Upper lobe of left lung (tissue), 6 donors: ENCODE measurements around the gene MINDY1. TPM values are rescaled to one million over a fixed set of nuclear protein-coding genes. Genes with fewer than 3 reads are reported as not detected.

Experiments
- ATAC-seq, 2 donors: fragments of 200-7000 bp; cut with Tn5 transposase; one replicate each; pipeline ENCODE4 v1.9.1; 2022; ENCODE audit warnings: mild to moderate bottlenecking in 2 of 2, moderate library complexity in 2 of 2; ENCODE audit not compliant: low FRiP score in 2 of 2
- DNase-seq, 2 donors: peaks; one replicate each; pipeline ENCODE4 v3.0.0-alpha.2; 2019 to 2020
- H3K27ac ChIP-seq, 4 donors: fragments of 200-600 bp; sonication (generic); one replicate each; pipeline ENCODE4 v1.5.1; 2016 to 2019
- H3K27me3 ChIP-seq, 4 donors: fragments of 200-600 bp; sonication (generic); one replicate each; pipeline ENCODE4 v1.5.1; 2017 to 2019
- H3K36me3 ChIP-seq, 4 donors: fragments of 200-600 bp; sonication (generic); one replicate each; pipeline ENCODE4 v1.5.1; 2016 to 2019
- H3K4me1 ChIP-seq, 4 donors: fragments of 200-600 bp; sonication (generic); one replicate each; pipeline ENCODE4 v1.5.1; 2018 to 2019
- H3K4me3 ChIP-seq, 4 donors: fragments of 200-600 bp; sonication (generic); one replicate each; pipeline ENCODE4 v1.5.1; 2017 to 2019; ENCODE audit warnings: mild to moderate bottlenecking in 2 of 4, moderate library complexity in 1 of 4
- H3K9me3 ChIP-seq, 4 donors: fragments of 200-600 bp; sonication (generic); one replicate each; pipeline ENCODE4 v1.5.1; 2018 to 2019
- EP300 ChIP-seq, 4 donors: sonication (generic); formaldehyde crosslinking; IDR thresholded peaks; one replicate each; pipeline ENCODE4 v1.5.1; 2017; ENCODE audit warnings: antibody characterized with exemption in 4 of 4, control low read depth in 2 of 4
- POLR2A ChIP-seq, 4 donors: fragments of 450-650 bp; IDR thresholded peaks; one replicate each; pipeline ENCODE4 v1.5.1; 2016 to 2017; ENCODE audit warnings: antibody characterized with exemption in 4 of 4, mild to moderate bottlenecking in 2 of 4
- POLR2AphosphoS5 ChIP-seq, 2 donors: sonication (generic); formaldehyde crosslinking; IDR thresholded peaks; one replicate each; pipeline ENCODE4 v1.5.1; 2017; ENCODE audit warnings: antibody characterized with exemption in 2 of 2
- WGBS, 2 donors: methylation state at CpG; one replicate each; pipeline ENCODE4 v1.1.5; 2017 to 2018; 5-methylcytosine and 5-hydroxymethylcytosine counted together
- total RNA-seq, 6 donors: library from RNA; depleted of rRNA in 4 of 6; stranded (reverse); fragments of >200 nt in 4 of 6; gene quantifications; one replicate each; pipeline versions ENCODE4 v1.1.0 to v1.2.1, GENCODE V29; 2016 to 2021
- TF ChIP-seq, protein P1 (sequence below), 6 experiments: fragments of 450-650 bp in 4 of 6; fragments of 200-600 bp in 2 of 6; sonication (generic) in 2 of 6; IDR thresholded peaks; one replicate each; pipeline ENCODE4 v1.5.1; 2016 to 2019; ENCODE audit warnings: antibody characterized with exemption in 6 of 6
- donor health status: DM: no; HTN: no; CAD: no; lungs with moderate emphysema.
- donor health status: DM: no; HTN: yes; CAD: no; lungs with severe emphysema.

The MINDY1 gene, protein sequence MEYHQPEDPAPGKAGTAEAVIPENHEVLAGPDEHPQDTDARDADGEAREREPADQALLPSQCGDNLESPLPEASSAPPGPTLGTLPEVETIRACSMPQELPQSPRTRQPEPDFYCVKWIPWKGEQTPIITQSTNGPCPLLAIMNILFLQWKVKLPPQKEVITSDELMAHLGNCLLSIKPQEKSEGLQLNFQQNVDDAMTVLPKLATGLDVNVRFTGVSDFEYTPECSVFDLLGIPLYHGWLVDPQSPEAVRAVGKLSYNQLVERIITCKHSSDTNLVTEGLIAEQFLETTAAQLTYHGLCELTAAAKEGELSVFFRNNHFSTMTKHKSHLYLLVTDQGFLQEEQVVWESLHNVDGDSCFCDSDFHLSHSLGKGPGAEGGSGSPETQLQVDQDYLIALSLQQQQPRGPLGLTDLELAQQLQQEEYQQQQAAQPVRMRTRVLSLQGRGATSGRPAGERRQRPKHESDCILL
- total RNA-seq, result 10 to 100 TPM; 14.5 to 34.3 (median 26.9) TPM

DNA sequence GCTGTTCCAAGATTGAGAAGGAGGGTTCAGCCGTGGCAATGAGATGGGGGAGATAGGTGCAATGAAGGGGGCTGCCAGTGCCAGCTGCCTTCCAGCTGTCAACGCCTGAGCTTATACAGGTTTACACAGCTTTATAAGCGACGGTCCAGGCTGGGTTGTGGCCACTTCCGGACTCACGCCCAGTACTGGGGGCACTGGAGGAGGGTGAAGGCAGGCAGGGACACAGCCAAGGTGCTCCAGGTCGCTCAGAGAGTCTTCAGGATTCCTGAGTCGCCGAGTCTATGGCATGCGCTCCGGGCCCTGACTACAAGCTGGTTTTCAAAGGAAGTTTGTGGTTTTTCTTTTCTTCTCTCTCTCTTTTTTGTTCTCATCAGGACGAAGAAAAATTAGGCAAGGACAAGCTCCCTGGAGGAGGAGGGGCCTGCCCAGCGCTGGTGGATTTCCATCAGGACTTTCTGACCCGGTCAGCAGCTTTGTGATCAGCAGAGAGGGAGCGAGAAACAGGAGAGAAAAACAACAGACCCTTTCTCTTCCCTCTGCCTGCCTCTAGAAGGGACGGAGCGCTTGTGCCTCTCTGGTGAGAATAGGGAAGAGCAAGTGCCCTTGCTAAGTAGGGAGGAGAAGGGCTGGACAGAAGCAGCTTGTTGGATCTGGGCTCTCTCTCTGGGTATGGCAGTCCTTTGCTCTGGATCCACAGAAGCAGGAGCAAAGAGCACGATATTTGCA, at the start of gene MINDY1:
MINDY1 (minus strand) TSS at position 576 of the 726 bp plus-strand sequence. CDS start 4,285 bp downstream, outside the sequence.
- WGBS, 2 donors, result 2% methylated on average over 16 to 18 of the region's 18 CpGs

DNA sequence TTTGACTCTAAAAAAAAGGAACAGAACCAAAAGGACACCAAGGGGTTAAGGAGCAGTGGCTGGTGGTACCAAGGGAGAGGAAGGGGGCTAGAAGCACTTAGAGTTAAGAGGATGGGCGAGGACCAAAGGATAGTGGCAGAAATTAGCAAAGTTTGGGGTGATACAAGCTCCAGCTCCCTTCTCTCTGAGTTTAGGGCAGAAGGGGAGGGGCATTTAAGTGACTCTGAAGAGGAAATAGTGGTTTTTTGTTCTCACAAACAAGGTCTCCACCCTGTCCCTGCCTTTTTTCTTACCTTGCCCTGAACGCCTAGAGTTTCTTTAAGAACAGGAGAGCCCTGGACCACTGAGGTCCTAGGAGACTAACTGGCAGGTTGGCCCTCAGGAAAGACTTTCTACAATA, 49.4 kb upstream of the MINDY1 start:
- Histone ChIP-seq H3K27me3 (no peaks in the 10 kb centered on the region), H3K4me3 (peak overlapping the region in 3 of 4 donors; percentile 1 to 88 (median 65)), H3K4me1 (peaks cover 30 to 47% (median 40%) of the 10 kb centered on the region in 4 donors), H3K27ac (peak overlapping the region; percentile 89 to 99 (median 98)), H3K36me3 (peaks cover 39 to 57% (median 42%) of the 10 kb centered on the region in 4 donors), H3K9me3 (no peaks in the 10 kb centered on the region)
- TF ChIP-seq, protein P1, sequence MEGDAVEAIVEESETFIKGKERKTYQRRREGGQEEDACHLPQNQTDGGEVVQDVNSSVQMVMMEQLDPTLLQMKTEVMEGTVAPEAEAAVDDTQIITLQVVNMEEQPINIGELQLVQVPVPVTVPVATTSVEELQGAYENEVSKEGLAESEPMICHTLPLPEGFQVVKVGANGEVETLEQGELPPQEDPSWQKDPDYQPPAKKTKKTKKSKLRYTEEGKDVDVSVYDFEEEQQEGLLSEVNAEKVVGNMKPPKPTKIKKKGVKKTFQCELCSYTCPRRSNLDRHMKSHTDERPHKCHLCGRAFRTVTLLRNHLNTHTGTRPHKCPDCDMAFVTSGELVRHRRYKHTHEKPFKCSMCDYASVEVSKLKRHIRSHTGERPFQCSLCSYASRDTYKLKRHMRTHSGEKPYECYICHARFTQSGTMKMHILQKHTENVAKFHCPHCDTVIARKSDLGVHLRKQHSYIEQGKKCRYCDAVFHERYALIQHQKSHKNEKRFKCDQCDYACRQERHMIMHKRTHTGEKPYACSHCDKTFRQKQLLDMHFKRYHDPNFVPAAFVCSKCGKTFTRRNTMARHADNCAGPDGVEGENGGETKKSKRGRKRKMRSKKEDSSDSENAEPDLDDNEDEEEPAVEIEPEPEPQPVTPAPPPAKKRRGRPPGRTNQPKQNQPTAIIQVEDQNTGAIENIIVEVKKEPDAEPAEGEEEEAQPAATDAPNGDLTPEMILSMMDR (IDR thresholded peaks at IDR 0.05), result no peak
- TF ChIP-seq POLR2A (IDR thresholded peaks at IDR 0.05), result peak in 1 of 4 donors; percentile 36
- no peak for DNase-seq
- no peak for ATAC-seq
- WGBS, 2 donors, result 9 to 37% methylated on average over 2 of the region's 2 CpGs

More for the DNA sequence above, at the start of gene MINDY1:
- no peak for TF ChIP-seq EP300 (IDR thresholded peaks at IDR 0.05)
- peak; percentile 6 to 78 for TF ChIP-seq POLR2AphosphoS5 (IDR thresholded peaks at IDR 0.05)
- peak in 3 of 4 donors; percentile 21 to 67 (median 21) for TF ChIP-seq POLR2A (IDR thresholded peaks at IDR 0.05)
- TF ChIP-seq, protein P1 (IDR thresholded peaks at IDR 0.05), result peak; percentile 23 to 56 (median 42)
- Histone ChIP-seq H3K27ac (peak within 1 kb of the TSS; percentile 79 to 96 (median 93)), H3K4me1 (peaks cover 58 to 80% (median 67%) of the 10 kb centered on the region in 4 donors), H3K27me3 (no peaks in the 10 kb centered on the region), H3K36me3 (peaks cover 0 to 9% (median 2%) of the 10 kb centered on the region in 4 donors), H3K9me3 (no peaks in the 10 kb centered on the region), H3K4me3 (peak within 1 kb of the TSS; percentile 47 to 74 (median 56))
- ATAC-seq (peak; percentile 82 to 86), DNase-seq (peak in 1 of 2 donors; percentile 76)

DNA sequence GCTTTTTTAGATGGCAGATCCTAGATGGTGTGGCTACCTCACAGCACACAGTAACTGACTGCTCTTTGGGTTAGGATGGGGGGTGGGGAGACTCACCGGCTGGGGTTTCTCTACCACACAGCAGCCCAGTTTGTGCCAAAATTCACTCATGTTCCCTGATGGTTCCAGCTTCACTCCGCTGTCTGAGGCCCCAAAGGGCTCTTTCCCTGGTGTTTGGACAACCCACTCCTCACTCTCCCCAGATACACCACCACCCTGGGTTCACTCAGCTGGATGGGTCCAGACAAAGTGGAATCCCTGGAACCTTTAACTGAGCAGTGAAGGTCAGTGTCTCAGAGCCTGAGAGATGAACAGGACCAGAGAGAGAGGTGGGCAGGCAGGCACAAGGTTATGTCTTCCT, 48.9 kb upstream of the MINDY1 start:
- Histone ChIP-seq H3K27me3 (no peaks in the 10 kb centered on the region), H3K36me3 (peaks cover 39 to 59% (median 42%) of the 10 kb centered on the region in 4 donors), H3K27ac (peak overlapping the region; percentile 89 to 99 (median 98)), H3K4me1 (peaks cover 28 to 47% (median 40%) of the 10 kb centered on the region in 4 donors), H3K4me3 (peak overlapping the region in 2 of 4 donors; percentile 65 to 88), H3K9me3 (no peaks in the 10 kb centered on the region)
- TF ChIP-seq, protein P1 (IDR thresholded peaks at IDR 0.05), result no peak
- TF ChIP-seq POLR2A (IDR thresholded peaks at IDR 0.05), result no peak
- no peak for TF ChIP-seq POLR2AphosphoS5 (IDR thresholded peaks at IDR 0.05)
- no peak for TF ChIP-seq EP300 (IDR thresholded peaks at IDR 0.05)
- 43 to 83% methylated on average over 1 to 2 of the region's 2 CpGs for WGBS, 2 donors
- ATAC-seq, result no peak
- DNase-seq, result no peak

DNA sequence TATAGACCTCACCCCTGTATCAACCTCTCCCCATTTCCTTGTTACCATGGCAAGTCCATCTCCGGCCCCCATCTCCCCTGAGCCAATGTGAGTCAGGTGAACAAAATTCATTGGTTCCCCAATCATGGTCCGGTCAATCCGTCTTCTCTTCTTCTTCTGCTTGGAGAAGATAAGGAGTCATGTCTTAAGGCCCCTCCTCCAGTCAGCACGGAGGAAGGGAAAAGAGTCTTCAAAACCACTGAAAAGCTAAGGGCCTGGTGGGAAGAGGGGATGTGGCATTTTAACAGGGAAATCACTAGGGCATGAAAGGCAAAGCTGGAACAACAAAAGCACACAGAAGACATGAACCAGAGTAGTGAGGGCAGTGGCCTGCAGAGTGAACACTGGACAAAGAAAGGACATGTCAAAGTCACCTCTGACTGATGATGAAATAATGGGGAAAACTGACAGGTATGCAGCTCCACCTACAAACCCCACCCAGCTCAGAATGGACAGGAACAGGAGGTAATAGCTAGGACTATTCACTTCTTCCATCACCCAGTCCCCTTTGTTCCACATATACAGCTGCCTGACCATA, 48.4 kb upstream of the MINDY1 start:
- Histone ChIP-seq H3K27ac (peak overlapping the region; percentile 89 to 99 (median 98)), H3K36me3 (peaks cover 39 to 61% (median 42%) of the 10 kb centered on the region in 4 donors), H3K27me3 (no peaks in the 10 kb centered on the region), H3K9me3 (no peaks in the 10 kb centered on the region), H3K4me1 (peaks cover 23 to 41% (median 38%) of the 10 kb centered on the region in 4 donors), H3K4me3 (peak overlapping the region in 1 of 4 donors; percentile 65)
- ATAC-seq, result no peak
- TF ChIP-seq EP300 (IDR thresholded peaks at IDR 0.05), result no peak
- no peak for TF ChIP-seq POLR2AphosphoS5 (IDR thresholded peaks at IDR 0.05)
- TF ChIP-seq, protein P1 (IDR thresholded peaks at IDR 0.05), result no peak
- no peak for TF ChIP-seq POLR2A (IDR thresholded peaks at IDR 0.05)
- DNase-seq, result no peak
- WGBS, 2 donors, result 91 to 93% methylated on average over 4 of the region's 4 CpGs
